Fibroblast of lung (primary cell): Measurements from ENCODE around the gene PRKX. TPM values are rescaled to one million over a fixed set of nuclear protein-coding genes. Genes with fewer than 3 reads are reported as not detected.

Experiments used
- DNase-seq, 2 donors: peaks; one replicate each; pipeline versions ENCODE4 v3.0.0 to v3.0.0-alpha.2; 2010; ENCODE audit warnings: low read depth in 2 of 2
- H2AFZ ChIP-seq: 2 replicates; pipeline ENCODE4 v1.5.1; 2012; ENCODE audit warnings: low read length, control low read depth, inconsistent platforms
- H3K27ac ChIP-seq: 2 replicates; pipeline ENCODE4 v1.5.1; 2011; ENCODE audit warnings: low read length, control low read depth; ENCODE audit not compliant: insufficient read depth
- H3K27me3 ChIP-seq: 2 replicates; pipeline ENCODE4 v1.5.1; 2011; ENCODE audit warnings: mild to moderate bottlenecking, low read length; ENCODE audit not compliant: control insufficient read depth, insufficient read depth
- H3K36me3 ChIP-seq: 2 replicates; pipeline ENCODE4 v1.5.1; 2011; ENCODE audit warnings: low read length; ENCODE audit not compliant: control insufficient read depth, insufficient read depth
- H3K4me1 ChIP-seq: 2 replicates; pipeline ENCODE4 v1.5.1; 2011; ENCODE audit warnings: low read length; ENCODE audit not compliant: control insufficient read depth, insufficient read depth; ENCODE audit errors: extremely low read depth
- H3K4me2 ChIP-seq: 2 replicates; pipeline ENCODE4 v1.5.1; 2011; ENCODE audit warnings: low read length, control low read depth; ENCODE audit not compliant: insufficient read depth; ENCODE audit errors: extremely low read depth
- H3K4me3 ChIP-seq, 4 experiments: fragments of 200-600 bp in 1 of 4; sonication (generic) in 1 of 4; replicated peaks in 1 of 4; 2 replicates each; pipeline ENCODE4 v1.5.1; 2011 to 2016; ENCODE audit warnings: low read length in 4 of 4, low read depth in 3 of 4, mild to moderate bottlenecking in 3 of 4, control low read depth in 2 of 4, inconsistent platforms in 1 of 4, mixed read lengths in 1 of 4; ENCODE audit not compliant: insufficient read depth in 1 of 4; ENCODE audit errors: control extremely low read depth in 1 of 4
- H3K79me2 ChIP-seq: 2 replicates; pipeline ENCODE4 v1.5.1; 2012; ENCODE audit warnings: mild to moderate bottlenecking, low read length, inconsistent platforms; ENCODE audit not compliant: control insufficient read depth, insufficient read depth
- H3K9ac ChIP-seq: 2 replicates; pipeline ENCODE4 v1.5.1; 2011; ENCODE audit warnings: mild to moderate bottlenecking, low read length, control low read depth; ENCODE audit not compliant: insufficient read depth
- H3K9me3 ChIP-seq: 2 replicates; pipeline ENCODE4 v1.5.1; 2012; ENCODE audit warnings: low read depth, low read length; ENCODE audit not compliant: control insufficient read depth, insufficient read depth
- H4K20me1 ChIP-seq: 2 replicates; pipeline ENCODE4 v1.5.1; 2011; ENCODE audit warnings: low read length; ENCODE audit not compliant: control insufficient read depth, insufficient read depth; ENCODE audit errors: extremely low read depth
- EZH2 ChIP-seq: IDR thresholded peaks from 2 replicates; pipeline ENCODE4 v1.5.1; 2012; ENCODE audit warnings: low read length, control low read depth, mild to moderate bottlenecking; ENCODE audit errors: missing control alignments
- polyA plus RNA-seq, 2 donors: library from polyadenylated mRNA; depleted of rRNA in 1 of 2; stranded (reverse) in 1 of 2; unstranded in 1 of 2; fragments of >200 nt; gene quantifications; 2 replicates each; pipeline ENCODE4 v1.2.1, GENCODE V29; 2011 to 2012; ENCODE audit warnings: missing spikeins in 1 of 2
- total RNA-seq: library from RNA; depleted of rRNA; stranded (reverse); fragments of >200 nt; gene quantifications from 2 replicates; pipeline ENCODE4 v1.2.1, GENCODE V29; 2014
- TF ChIP-seq, protein P1 (sequence below), 2 donors: IDR thresholded peaks in 1 of 2; conservative IDR thresholded peaks in 1 of 2; 1 replicate in 1 of 2; 2 replicates in 1 of 2; pipeline ENCODE4 v1.5.1; 2011 to 2012; ENCODE audit warnings: low read length in 2 of 2, control low read depth in 1 of 2, inconsistent platforms in 1 of 2, low read depth in 1 of 2, mild to moderate bottlenecking in 1 of 2

Gene PRKX
- total and polyA plus RNA-seq, 2 donors (not counting 1 experiment from before 2014, with no cell fraction given): 11.3 to 19.3 TPM

DNA sequence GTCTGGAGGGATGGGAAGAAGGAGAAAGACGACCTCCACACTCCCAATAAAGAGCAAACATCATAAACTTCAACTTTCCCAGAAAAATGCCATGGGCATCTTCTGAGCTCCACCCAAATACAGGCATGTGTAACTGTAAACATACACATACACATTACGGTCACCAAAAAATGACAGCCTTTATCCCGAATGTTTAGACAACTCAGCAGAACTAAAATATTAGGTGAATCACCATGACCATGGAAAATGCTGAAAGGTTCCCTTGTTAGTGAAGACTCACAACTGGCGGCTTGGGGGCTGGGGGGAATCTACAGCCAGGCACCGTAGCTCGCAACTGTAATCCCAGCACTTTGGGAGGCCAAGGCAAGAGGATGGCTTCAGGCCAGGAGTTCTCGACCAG lies 33.0 kb downstream of the PRKX start:
- H3K9ac ChIP-seq: no peak overlapping the region
- no peak for TF ChIP-seq EZH2
- TF ChIP-seq, protein P1, sequence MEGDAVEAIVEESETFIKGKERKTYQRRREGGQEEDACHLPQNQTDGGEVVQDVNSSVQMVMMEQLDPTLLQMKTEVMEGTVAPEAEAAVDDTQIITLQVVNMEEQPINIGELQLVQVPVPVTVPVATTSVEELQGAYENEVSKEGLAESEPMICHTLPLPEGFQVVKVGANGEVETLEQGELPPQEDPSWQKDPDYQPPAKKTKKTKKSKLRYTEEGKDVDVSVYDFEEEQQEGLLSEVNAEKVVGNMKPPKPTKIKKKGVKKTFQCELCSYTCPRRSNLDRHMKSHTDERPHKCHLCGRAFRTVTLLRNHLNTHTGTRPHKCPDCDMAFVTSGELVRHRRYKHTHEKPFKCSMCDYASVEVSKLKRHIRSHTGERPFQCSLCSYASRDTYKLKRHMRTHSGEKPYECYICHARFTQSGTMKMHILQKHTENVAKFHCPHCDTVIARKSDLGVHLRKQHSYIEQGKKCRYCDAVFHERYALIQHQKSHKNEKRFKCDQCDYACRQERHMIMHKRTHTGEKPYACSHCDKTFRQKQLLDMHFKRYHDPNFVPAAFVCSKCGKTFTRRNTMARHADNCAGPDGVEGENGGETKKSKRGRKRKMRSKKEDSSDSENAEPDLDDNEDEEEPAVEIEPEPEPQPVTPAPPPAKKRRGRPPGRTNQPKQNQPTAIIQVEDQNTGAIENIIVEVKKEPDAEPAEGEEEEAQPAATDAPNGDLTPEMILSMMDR (conservative IDR thresholded peaks at IDR 0.05 in 1 of 2, IDR thresholded peaks at IDR 0.05 in 1 of 2; ENCODE audit: low read depth in 1 of 2, low read length in 2 of 2): no peak
- no peaks in the 10 kb centered on the region for H3K4me1 ChIP-seq
- H3K4me2 ChIP-seq: no peak overlapping the region
- peak in 1 of 2 donors; percentile 10 for DNase-seq
- no peak overlapping the region for H2AFZ ChIP-seq
- no peak overlapping the region for H3K4me3 ChIP-seq
- H3K27me3 ChIP-seq: no peaks in the 10 kb centered on the region
- H3K79me2 ChIP-seq: no peaks in the 10 kb centered on the region
- no peak overlapping the region for H3K27ac ChIP-seq
- no peaks in the 10 kb centered on the region for H3K36me3 ChIP-seq
- H3K9me3 ChIP-seq: no peaks in the 10 kb centered on the region
- H4K20me1 ChIP-seq: no peaks in the 10 kb centered on the region

DNA sequence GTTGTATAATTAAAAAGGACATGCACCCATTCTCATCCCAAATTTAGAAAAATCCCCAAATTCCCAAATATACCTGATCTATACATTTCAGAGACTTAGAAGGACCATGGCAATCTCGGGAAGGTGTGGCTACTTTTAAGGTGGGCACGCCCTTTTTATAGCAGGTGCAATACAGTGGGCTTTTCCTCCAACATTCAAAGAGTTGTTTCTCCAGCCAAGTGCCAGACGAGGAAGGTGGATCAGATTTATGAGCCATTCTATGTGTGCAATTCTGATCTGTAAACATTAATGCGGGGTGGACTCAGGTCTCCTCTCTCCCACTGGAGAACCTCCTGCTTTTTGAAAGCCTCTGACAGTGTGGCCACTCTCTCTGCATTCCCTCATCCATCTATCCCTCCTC lies 33.8 kb downstream of the PRKX start:
- TF ChIP-seq, protein P1 (conservative IDR thresholded peaks at IDR 0.05 in 1 of 2, IDR thresholded peaks at IDR 0.05 in 1 of 2; ENCODE audit: low read depth in 1 of 2, low read length in 2 of 2): no peak
- no peak for TF ChIP-seq EZH2
- Histone ChIP-seq H4K20me1 (no peaks in the 10 kb centered on the region), H3K79me2 (no peaks in the 10 kb centered on the region), H3K4me2 (no peak overlapping the region), H3K9me3 (no peaks in the 10 kb centered on the region), H3K9ac (no peak overlapping the region), H2AFZ (no peak overlapping the region), H3K4me1 (no peaks in the 10 kb centered on the region), H3K36me3 (no peaks in the 10 kb centered on the region), H3K4me3 (no peak overlapping the region), H3K27me3 (no peaks in the 10 kb centered on the region), H3K27ac (no peak overlapping the region)
- no peak for DNase-seq

DNA sequence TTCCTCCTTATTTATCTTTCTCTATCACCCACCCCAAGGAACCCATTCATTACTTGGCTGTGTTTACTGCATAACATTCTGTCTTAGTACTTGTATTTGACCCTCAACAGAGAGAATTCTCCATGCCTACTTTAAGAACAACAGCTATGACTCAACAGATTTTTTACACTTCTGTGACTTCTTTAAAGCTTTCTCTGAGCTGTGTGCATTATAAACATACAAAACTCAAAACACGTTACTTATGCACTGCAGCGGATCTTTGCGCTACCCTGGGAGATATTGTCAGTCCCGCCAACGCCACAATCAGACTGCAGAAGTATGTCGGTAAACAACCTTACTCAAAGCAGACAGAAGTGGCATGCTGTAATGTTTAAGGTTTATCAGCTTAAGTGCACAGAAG lies 35.1 kb downstream of the PRKX start:
- no peak overlapping the region for H3K4me3 ChIP-seq
- H4K20me1 ChIP-seq: no peaks in the 10 kb centered on the region
- H3K36me3 ChIP-seq: no peaks in the 10 kb centered on the region
- peak in 1 of 2 donors; percentile 39 for DNase-seq
- no peak overlapping the region for H3K4me2 ChIP-seq
- TF ChIP-seq, protein P1 (conservative IDR thresholded peaks at IDR 0.05 in 1 of 2, IDR thresholded peaks at IDR 0.05 in 1 of 2; ENCODE audit: low read depth in 1 of 2, low read length in 2 of 2): no peak
- TF ChIP-seq EZH2: no peak
- no peaks in the 10 kb centered on the region for H3K9me3 ChIP-seq
- H3K27me3 ChIP-seq: no peaks in the 10 kb centered on the region
- no peaks in the 10 kb centered on the region for H3K79me2 ChIP-seq
- no peaks in the 10 kb centered on the region for H3K4me1 ChIP-seq
- H3K9ac ChIP-seq: no peak overlapping the region
- H2AFZ ChIP-seq: no peak overlapping the region
- no peak overlapping the region for H3K27ac ChIP-seq
